Measurements from ENCODE around the gene CRHR2. TPM values are rescaled to one million over a fixed set of nuclear protein-coding genes. Genes with fewer than 3 reads are reported as not detected.

CRHR2 gene
- total RNA-seq, 2 donors from 2014 or later = 0.16 TPM; not detected in 1

GRCh38 chr7:30654296-30655090 lies 27.8 kb downstream of the CRHR2 start:
- H3K27me3 ChIP-seq = no peaks in the 10 kb centered on the region
- H3K4me3 ChIP-seq = no peak overlapping the region
- intact Hi-C loops (cut with DNase I) = no loop called here
- H3K9me3 ChIP-seq = no peaks in the 10 kb centered on the region
- no peak overlapping the region for H3K9ac ChIP-seq (ENCODE audit: low read depth in 2 of 2, low read length in 2 of 2)
- H3K36me3 ChIP-seq = no peaks in the 10 kb centered on the region
- no peak for TF ChIP-seq CTCF (IDR thresholded peaks at IDR 0.05)
- H3K4me1 ChIP-seq = no peaks in the 10 kb centered on the region
- DNase-seq = no peak
- no peak overlapping the region for H3K27ac ChIP-seq

- Histone ChIP-seq H3K4me1 (no peaks in the 10 kb centered on the region), H3K9me3 (no peaks in the 10 kb centered on the region), H3K36me3 (no peaks in the 10 kb centered on the region), H3K9ac (ENCODE audit: low read depth in 2 of 2, low read length in 2 of 2) (no peak overlapping the region), H3K4me3 (no peak overlapping the region), H3K27ac (no peak overlapping the region), H3K27me3 (no peaks in the 10 kb centered on the region)
- no peak for DNase-seq
- TF ChIP-seq CTCF (IDR thresholded peaks at IDR 0.05) = no peak
- intact Hi-C loops (cut with DNase I) = no loop called here
Observed at GRCh38 chr7:30652698-30653641, 29.3 kb downstream of the CRHR2 start.

- intact Hi-C loops (cut with DNase I) = no loop called here
- H3K9ac ChIP-seq (ENCODE audit: low read depth in 2 of 2, low read length in 2 of 2) = no peak overlapping the region
- no peaks in the 10 kb centered on the region for H3K4me1 ChIP-seq
- no peak for DNase-seq
- no peaks in the 10 kb centered on the region for H3K27me3 ChIP-seq
- no peak for TF ChIP-seq CTCF (IDR thresholded peaks at IDR 0.05)
- no peak overlapping the region for H3K4me3 ChIP-seq
- no peaks in the 10 kb centered on the region for H3K9me3 ChIP-seq
- no peak overlapping the region for H3K27ac ChIP-seq
- H3K36me3 ChIP-seq = no peaks in the 10 kb centered on the region
Observed at GRCh38 chr7:30652132-30652531, 30.1 kb downstream of the CRHR2 start.

- no peak for TF ChIP-seq CTCF (IDR thresholded peaks at IDR 0.05)
- intact Hi-C loops (cut with DNase I) = no loop called here
- Histone ChIP-seq H3K4me1 (no peaks in the 10 kb centered on the region), H3K9ac (ENCODE audit: low read depth in 2 of 2, low read length in 2 of 2) (no peak overlapping the region), H3K27ac (no peak overlapping the region), H3K27me3 (no peaks in the 10 kb centered on the region), H3K9me3 (no peaks in the 10 kb centered on the region), H3K4me3 (no peak overlapping the region), H3K36me3 (no peaks in the 10 kb centered on the region)
- no peak for DNase-seq
Observed at GRCh38 chr7:30650421-30650808, 31.8 kb downstream of the CRHR2 start.

- no peak overlapping the region for H3K4me3 ChIP-seq
- H3K36me3 ChIP-seq = no peaks in the 10 kb centered on the region
- no peaks in the 10 kb centered on the region for H3K27me3 ChIP-seq
- intact Hi-C loops (cut with DNase I) = no loop called here
- H3K9me3 ChIP-seq = no peaks in the 10 kb centered on the region
- no peak overlapping the region for H3K27ac ChIP-seq
- DNase-seq = no peak
- TF ChIP-seq CTCF (IDR thresholded peaks at IDR 0.05) = no peak
- H3K4me1 ChIP-seq = no peaks in the 10 kb centered on the region
- no peak overlapping the region for H3K9ac ChIP-seq (ENCODE audit: low read depth in 2 of 2, low read length in 2 of 2)
Observed at GRCh38 chr7:30649717-30650420, 32.4 kb downstream of the CRHR2 start.

Measured in colonic mucosa (tissue), 4 donors.